GM12878 (cell line): Measurements from ENCODE around the gene ZNF689. TPM values are rescaled to one million over a fixed set of nuclear protein-coding genes. Genes with fewer than 3 reads are reported as not detected.

Source experiments
- ESRRA ChIP-seq: IDR thresholded peaks from 2 replicates; pipeline ENCODE4 v1.6.1; 2012; ENCODE audit warnings: mild to moderate bottlenecking, low read length, improper control_type of control experiment
- FOXM1 ChIP-seq: IDR thresholded peaks from 2 replicates; pipeline ENCODE4 v1.6.1; 2012; ENCODE audit warnings: low read depth, mild to moderate bottlenecking, inconsistent platforms, low read length, moderate library complexity
- GATAD2B ChIP-seq: fragments of 450-650 bp; conservative IDR thresholded peaks from 2 replicates; pipeline ENCODE4 v1.6.1; 2017; ENCODE audit warnings: low read depth, mild to moderate bottlenecking, moderate library complexity
- HDAC2 ChIP-seq: fragments of 200-600 bp; sonication (generic); IDR thresholded peaks from 2 replicates; pipeline ENCODE4 v1.6.1; 2017
- IKZF2 ChIP-seq, 2 experiments: fragments of 450-650 bp; IDR thresholded peaks; 2 replicates each; pipeline ENCODE4 v1.6.1; 2017; ENCODE audit warnings: mild to moderate bottlenecking in 2 of 2, moderate library complexity in 2 of 2
- KLF5 ChIP-seq: fragments of 450-650 bp; IDR thresholded peaks from 2 replicates; pipeline ENCODE4 v1.6.1; 2014; ENCODE audit warnings: mild to moderate bottlenecking; ENCODE audit not compliant: partially characterized antibody
- NFXL1 ChIP-seq: fragments of 450-650 bp; IDR thresholded peaks from 2 replicates; pipeline ENCODE4 v1.6.1; 2017; ENCODE audit warnings: antibody characterized with exemption, mild to moderate bottlenecking, borderline replicate concordance
- PML ChIP-seq: IDR thresholded peaks from 2 replicates; pipeline ENCODE4 v1.6.1; 2012; ENCODE audit warnings: low read length, inconsistent platforms
- POLR2A ChIP-seq: IDR thresholded peaks from 2 replicates; pipeline ENCODE4 v1.6.1; 2011; ENCODE audit warnings: low read depth, mild to moderate bottlenecking, low read length
- POLR2AphosphoS5 ChIP-seq: IDR thresholded peaks from 2 replicates; pipeline ENCODE4 v1.6.1; 2011; ENCODE audit warnings: mild to moderate bottlenecking, low read length, inconsistent platforms
- RBBP5 ChIP-seq: fragments of 200-600 bp; sonication (generic); conservative IDR thresholded peaks from 2 replicates; pipeline ENCODE4 v1.6.1; 2016
- RFX5 ChIP-seq: IDR thresholded peaks from 2 replicates; pipeline ENCODE4 v1.6.1; 2011; ENCODE audit warnings: low read depth, low read length, improper control_type of control experiment
- SMARCA5 ChIP-seq: fragments of 450-650 bp; IDR thresholded peaks from 2 replicates; pipeline ENCODE4 v1.6.1; 2017; ENCODE audit warnings: mild to moderate bottlenecking
- SREBF1 ChIP-seq: IDR thresholded peaks from 2 replicates; pipeline ENCODE4 v1.6.1; 2012; ENCODE audit warnings: mild to moderate bottlenecking, low read length
- STAT1 ChIP-seq: fragments of 450-650 bp; conservative IDR thresholded peaks from 2 replicates; pipeline ENCODE4 v1.6.1; 2014; ENCODE audit warnings: antibody characterized with exemption, mild to moderate bottlenecking
- WRNIP1 ChIP-seq: IDR thresholded peaks from 2 replicates; pipeline ENCODE4 v1.6.1; 2011; ENCODE audit warnings: low read depth, low read length, improper control_type of control experiment, borderline replicate concordance
- ZBED1 ChIP-seq: IDR thresholded peaks from 2 replicates; pipeline ENCODE4 v1.6.1; 2016; ENCODE audit warnings: borderline replicate concordance
- ZNF207 ChIP-seq: fragments of 450-650 bp; IDR thresholded peaks from 2 replicates; pipeline ENCODE4 v1.6.1; 2014; ENCODE audit warnings: antibody characterized with exemption, mild to moderate bottlenecking, borderline replicate concordance
- ZNF274 ChIP-seq: IDR thresholded peaks from one replicate; pipeline ENCODE4 v1.8.0; 2011; ENCODE audit not compliant: insufficient read length, insufficient read depth
- polyA plus RNA-seq, 11 experiments: library from polyadenylated mRNA; depleted of rRNA in 4 of 11; unstranded in 6 of 11; stranded (reverse) in 5 of 11; fragments of >200 nt; fragmentation: Nextera tagmentation in 4 of 11; fragmentation: Illumina TruSeq in 1 of 11; extraction: Ambion mirVana in 4 of 11; extraction: Trizol in 1 of 11; gene quantifications; 1 replicate in 1 of 11; 2 replicates in 10 of 11; pipeline versions ENCODE4 v1.2.1 to v1.2.3, GENCODE V29; 2011 to 2016; ENCODE audit warnings: inconsistent platforms in 2 of 11, missing spikeins in 2 of 11, low read depth in 1 of 11
- total RNA-seq, 4 experiments: library from RNA; depleted of rRNA in 3 of 4; stranded (reverse); fragments of >200 nt in 3 of 4; fragmentation: Illumina TruSeq in 1 of 4; extraction: Trizol in 1 of 4; gene quantifications; 2 replicates each; pipeline versions ENCODE4 v1.2.1 to v1.2.3, GENCODE V29; 2013 to 2021
- TF ChIP-seq, protein P1 (sequence below), 3 experiments: IDR thresholded peaks in 2 of 3; conservative IDR thresholded peaks in 1 of 3; 2 replicates each; pipeline ENCODE4 v1.5.1; 2011; ENCODE audit warnings: low read depth in 3 of 3, low read length in 3 of 3, mild to moderate bottlenecking in 3 of 3, control low read depth in 2 of 3, moderate library complexity in 2 of 3, inconsistent platforms in 1 of 3, mixed read lengths in 1 of 3; ENCODE audit not compliant: control insufficient read depth in 2 of 3, insufficient read depth in 1 of 3; ENCODE audit errors: extremely low read depth in 1 of 3
- TF ChIP-seq, protein P2 (sequence below): fragments of 450-650 bp; formaldehyde crosslinking; IDR thresholded peaks from 2 replicates; pipeline ENCODE4 v1.4.0; 2022; ENCODE audit warnings: mild to moderate bottlenecking, moderate library complexity
- TF ChIP-seq, protein P3 (sequence below): IDR thresholded peaks from 2 replicates; pipeline ENCODE4 v1.6.1; 2012; ENCODE audit warnings: low read depth, low read length, improper control_type of control experiment

Gene ZNF689
- total and polyA plus RNA-seq, 10 of the 15 experiments (the other 5 are each of a cell fraction or from before 2014, with no cell fraction given): 4.7 to 13.2 (median 8.5) TPM

DNA sequence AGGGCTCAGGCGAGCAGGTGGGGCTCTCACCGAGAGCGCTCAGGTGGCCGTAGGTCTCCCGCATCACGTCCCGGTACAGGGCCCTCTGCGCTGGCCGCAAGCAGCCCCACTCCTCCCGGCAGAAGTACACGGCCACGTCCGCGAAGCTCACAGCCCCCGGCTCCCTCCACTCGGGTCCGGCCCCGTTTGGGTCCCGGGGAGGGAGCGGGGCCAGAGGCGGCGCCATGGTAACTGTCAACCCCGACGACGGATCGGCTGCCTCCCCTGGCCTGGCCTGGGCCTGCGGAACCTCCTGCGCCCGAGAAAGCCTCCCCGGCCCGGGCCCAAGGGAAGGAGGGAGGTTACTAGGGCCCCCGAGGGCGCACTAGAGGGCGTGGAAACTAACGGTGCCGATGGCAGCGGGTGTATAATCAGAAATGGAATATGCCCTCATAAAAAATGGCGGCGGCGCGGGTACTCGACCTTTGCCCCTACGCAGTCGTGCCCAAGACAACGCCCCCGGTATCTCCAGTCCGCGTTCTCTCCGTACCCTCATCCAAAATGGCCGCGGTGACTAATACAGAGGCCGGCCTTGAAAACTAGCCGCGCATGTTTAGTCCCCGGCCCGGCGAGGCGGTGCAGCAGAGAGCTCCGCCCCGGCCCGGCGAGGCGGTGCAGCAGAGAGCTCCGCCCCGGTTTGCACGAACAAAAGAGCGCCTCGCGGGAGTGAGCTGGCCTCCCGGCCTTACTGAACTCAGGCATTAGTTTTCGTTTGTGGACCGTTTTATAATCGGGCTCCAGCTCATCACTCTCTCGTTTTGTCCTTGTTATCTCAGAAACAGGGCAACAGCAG is 52.0 kb downstream of the ZNF689 start, which contains the start of gene ZNF764 (continued):
- TF ChIP-seq GATAD2B (no peak; the same call in 1 of the 2 replicates), HDAC2 (no peak), KLF5 (peak; percentile 61), ZNF274 (no peak), WRNIP1 (no peak), SMARCA5 (peak; percentile 57; the same call in 1 of the 2 replicates), POLR2AphosphoS5 (peak; percentile 38), FOXM1 (no peak), IKZF2 (IDR thresholded peaks at IDR 0.05) (no peak), NFXL1 (no peak), ESRRA (0 out of 2 replicates have a peak, but pooled peaks have one; percentile 46), ZNF207 (0 out of 2 replicates have a peak, but pooled peaks have one; percentile 67), ZBED1 (no peak), STAT1 (no peak; the same call in 1 of the 2 replicates), RFX5 (no peak), POLR2A (peak; percentile 68), SREBF1 (peak; percentile 79), PML (no peak; the same call in 1 of the 2 replicates), RBBP5 (no peak)
- TF ChIP-seq, protein P1, sequence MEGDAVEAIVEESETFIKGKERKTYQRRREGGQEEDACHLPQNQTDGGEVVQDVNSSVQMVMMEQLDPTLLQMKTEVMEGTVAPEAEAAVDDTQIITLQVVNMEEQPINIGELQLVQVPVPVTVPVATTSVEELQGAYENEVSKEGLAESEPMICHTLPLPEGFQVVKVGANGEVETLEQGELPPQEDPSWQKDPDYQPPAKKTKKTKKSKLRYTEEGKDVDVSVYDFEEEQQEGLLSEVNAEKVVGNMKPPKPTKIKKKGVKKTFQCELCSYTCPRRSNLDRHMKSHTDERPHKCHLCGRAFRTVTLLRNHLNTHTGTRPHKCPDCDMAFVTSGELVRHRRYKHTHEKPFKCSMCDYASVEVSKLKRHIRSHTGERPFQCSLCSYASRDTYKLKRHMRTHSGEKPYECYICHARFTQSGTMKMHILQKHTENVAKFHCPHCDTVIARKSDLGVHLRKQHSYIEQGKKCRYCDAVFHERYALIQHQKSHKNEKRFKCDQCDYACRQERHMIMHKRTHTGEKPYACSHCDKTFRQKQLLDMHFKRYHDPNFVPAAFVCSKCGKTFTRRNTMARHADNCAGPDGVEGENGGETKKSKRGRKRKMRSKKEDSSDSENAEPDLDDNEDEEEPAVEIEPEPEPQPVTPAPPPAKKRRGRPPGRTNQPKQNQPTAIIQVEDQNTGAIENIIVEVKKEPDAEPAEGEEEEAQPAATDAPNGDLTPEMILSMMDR (IDR thresholded peaks at IDR 0.05 in 2 of 3, conservative IDR thresholded peaks at IDR 0.05 in 1 of 3; ENCODE audit: control insufficient read depth in 2 of 3, extremely low read depth in 1 of 3, insufficient read depth in 1 of 3, low read depth in 3 of 3, low read length in 3 of 3): peak; percentile 1 to 9 (median 2); a peak in 1 of 6 replicates
- TF ChIP-seq, protein P2, sequence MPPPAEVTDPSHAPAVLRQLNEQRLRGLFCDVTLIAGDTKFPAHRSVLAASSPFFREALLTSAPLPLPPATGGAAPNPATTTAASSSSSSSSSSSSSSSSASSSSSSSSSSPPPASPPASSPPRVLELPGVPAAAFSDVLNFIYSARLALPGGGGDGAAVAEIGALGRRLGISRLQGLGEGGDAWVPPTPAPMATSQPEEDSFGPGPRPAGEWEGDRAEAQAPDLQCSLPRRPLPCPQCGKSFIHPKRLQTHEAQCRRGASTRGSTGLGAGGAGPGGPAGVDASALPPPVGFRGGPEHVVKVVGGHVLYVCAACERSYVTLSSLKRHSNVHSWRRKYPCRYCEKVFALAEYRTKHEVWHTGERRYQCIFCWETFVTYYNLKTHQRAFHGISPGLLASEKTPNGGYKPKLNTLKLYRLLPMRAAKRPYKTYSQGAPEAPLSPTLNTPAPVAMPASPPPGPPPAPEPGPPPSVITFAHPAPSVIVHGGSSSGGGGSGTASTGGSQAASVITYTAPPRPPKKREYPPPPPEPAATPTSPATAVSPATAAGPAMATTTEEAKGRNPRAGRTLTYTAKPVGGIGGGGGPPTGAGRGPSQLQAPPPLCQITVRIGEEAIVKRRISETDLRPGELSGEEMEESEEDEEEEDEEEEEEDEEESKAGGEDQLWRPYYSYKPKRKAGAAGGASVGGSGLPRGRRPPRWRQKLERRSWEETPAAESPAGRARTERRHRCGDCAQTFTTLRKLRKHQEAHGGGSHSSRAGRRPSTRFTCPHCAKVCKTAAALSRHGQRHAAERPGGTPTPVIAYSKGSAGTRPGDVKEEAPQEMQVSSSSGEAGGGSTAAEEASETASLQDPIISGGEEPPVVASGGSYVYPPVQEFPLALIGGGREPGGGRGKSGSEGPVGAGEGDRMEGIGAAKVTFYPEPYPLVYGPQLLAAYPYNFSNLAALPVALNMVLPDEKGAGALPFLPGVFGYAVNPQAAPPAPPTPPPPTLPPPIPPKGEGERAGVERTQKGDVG (CRISPR knock-in tag): no peak
- TF ChIP-seq, protein P3, sequence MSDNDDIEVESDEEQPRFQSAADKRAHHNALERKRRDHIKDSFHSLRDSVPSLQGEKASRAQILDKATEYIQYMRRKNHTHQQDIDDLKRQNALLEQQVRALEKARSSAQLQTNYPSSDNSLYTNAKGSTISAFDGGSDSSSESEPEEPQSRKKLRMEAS: peak; percentile 46; the same call in 1 of the 2 replicates
